GM18858 (cell line): ENCODE measurements around the gene CH25H.

Experiments used
- ATAC-seq: cut with Tn5 transposase; IDR thresholded peaks from one replicate; pipeline ENCODE4 v1.9.1; 2021; ENCODE audit not compliant: unreplicated experiment

CH25H gene

DNA sequence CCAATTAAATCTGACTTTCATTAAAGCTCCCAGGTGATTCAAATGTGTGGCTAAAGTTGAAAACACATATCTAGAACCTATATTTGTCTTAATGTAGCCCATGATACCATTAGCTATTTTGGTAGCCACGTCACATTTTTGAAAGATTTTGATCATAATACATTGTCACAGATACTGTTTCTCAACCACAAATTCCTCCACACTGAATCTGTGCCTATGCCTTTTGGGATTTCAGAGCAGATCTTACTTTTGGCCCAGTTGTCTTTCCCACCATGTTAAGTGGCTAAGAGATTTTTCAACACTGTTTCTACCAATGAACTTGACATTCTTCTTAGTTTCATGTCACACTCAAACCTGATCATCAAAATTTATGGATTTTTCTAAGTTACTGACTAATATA, 47.4 kb downstream of the CH25H start:
- no peak for ATAC-seq

DNA sequence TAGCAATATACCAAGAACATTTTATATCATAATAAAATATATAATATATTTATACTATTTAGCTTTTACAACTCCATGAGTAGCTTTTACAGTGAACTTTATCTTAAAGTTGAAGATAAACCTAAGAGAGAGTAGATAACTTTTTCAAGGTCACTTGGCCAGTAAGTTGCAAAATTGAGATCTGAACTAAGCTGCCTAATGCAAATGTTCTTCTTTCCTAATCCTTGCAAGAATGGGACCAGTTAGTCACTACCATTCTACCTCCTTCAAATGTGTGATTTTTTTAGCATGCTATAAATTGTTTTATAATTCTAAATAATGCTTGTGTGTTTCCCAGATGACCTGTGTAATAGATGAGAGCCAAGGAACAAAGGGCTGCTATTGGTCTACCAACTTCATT, 47.8 kb downstream of the CH25H start:
- ATAC-seq, result no peak

DNA sequence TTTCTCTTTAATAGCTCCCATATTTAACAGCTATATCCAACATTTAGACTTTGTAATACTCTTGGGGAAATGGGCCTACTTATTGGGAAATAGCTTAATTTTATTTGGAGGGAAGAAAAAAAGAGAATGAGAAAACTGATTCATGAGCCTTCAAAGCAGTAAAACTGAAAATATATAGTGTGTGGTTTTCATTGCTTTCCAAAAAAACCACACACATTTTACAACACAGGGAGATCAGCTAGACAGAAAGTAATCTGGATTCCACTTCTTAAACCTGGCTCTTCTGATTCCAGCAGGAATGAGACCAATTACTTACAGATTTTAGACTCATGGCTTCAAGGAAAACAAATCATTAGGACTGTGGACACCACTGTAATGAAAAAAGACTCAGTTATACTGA, 48.7 kb downstream of the CH25H start:
- ATAC-seq, result no peak

DNA sequence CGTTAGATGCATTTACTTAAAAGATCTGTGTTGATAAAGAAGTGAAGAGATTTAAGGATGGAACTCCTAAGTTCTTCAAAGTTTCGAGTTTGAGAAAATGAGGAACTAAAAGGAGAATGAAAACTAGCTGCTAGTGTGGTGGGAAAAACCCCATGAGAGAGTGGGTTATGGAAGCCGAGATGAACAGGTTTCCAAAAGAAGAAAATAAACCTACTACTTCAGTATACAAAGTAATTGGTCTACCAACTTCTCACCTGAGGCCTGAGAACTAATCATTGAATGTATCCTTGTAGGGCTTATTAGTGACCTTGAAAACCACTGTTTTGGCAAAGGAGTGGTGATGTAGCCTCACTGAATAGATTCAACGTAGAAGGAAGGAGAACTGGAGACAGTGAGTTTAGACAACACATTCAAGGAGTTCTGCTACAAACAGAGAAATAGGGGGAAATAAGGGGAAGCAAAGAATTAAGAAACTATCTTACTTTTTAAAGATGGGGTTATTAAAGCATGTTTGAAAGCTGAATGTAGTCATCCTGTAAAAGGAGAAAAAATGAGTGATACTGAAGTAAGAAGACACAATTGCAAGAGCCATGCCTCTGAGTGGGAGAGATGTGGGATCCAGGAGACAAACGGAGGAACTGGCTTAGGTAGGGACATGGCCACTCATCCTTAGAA, 50.8 kb downstream of the CH25H start:
- ATAC-seq, result no peak
